TTC549 (cell line): Measurements from ENCODE around the gene RBM4B.

Experiments
- FAIRE-seq: peaks from 2 replicates; lab custom pipeline; 2012; peaks lifted over from hg19 to GRCh38; lab: Jason Lieb, UNC

RBM4B gene

GRCh38 chr11:66686801-66687750 is 9.4 kb upstream of the RBM4B start:
- no peak for FAIRE-seq

- no peak for FAIRE-seq
Observed at GRCh38 chr11:66686100-66686785, 8.6 kb upstream of the RBM4B start.

GRCh38 chr11:66685276-66686099 is 7.8 kb upstream of the RBM4B start:
- FAIRE-seq = no peak

GRCh38 chr11:66684635-66685034 is 6.9 kb upstream of the RBM4B start:
- FAIRE-seq = no peak

GRCh38 chr11:66683877-66684276 is 6.2 kb upstream of the RBM4B start:
- FAIRE-seq = no peak

- FAIRE-seq = no peak
Observed at GRCh38 chr11:66680966-66681645, 3.4 kb upstream of the RBM4B start.

GRCh38 chr11:66676931-66677598 is 622 bp downstream of the RBM4B start:
- FAIRE-seq = no peak

- no peak for FAIRE-seq
Observed at GRCh38 chr11:66676282-66676919, 1.3 kb downstream of the RBM4B start.

- no peak for FAIRE-seq
Observed at GRCh38 chr11:66674964-66675602, 2.6 kb downstream of the RBM4B start.

- no peak for FAIRE-seq
Observed at GRCh38 chr11:66670816-66671215, 6.9 kb downstream of the RBM4B start.

GRCh38 chr11:66665369-66665768 is 12.3 kb downstream of the RBM4B start:
- no peak for FAIRE-seq

- no peak for FAIRE-seq
Observed at GRCh38 chr11:66663741-66664296, 13.9 kb downstream of the RBM4B start.

GRCh38 chr11:66659763-66660162 is 17.9 kb downstream of the RBM4B start:
- FAIRE-seq = no peak

- FAIRE-seq = no peak
Observed at GRCh38 chr11:66653123-66653522, 24.6 kb downstream of the RBM4B start.

GRCh38 chr11:66652651-66653050 is 25.0 kb downstream of the RBM4B start:
- FAIRE-seq = no peak

- FAIRE-seq = no peak
Observed at GRCh38 chr11:66651016-66651415, 26.7 kb downstream of the RBM4B start.

- FAIRE-seq = no peak
Observed at GRCh38 chr11:66649903-66650302, 27.8 kb downstream of the RBM4B start.

- FAIRE-seq = no peak
Observed at GRCh38 chr11:66646828-66647227, 30.9 kb downstream of the RBM4B start.

GRCh38 chr11:66643745-66644437 is 33.8 kb downstream of the RBM4B start:
- no peak for FAIRE-seq
